Stomach smooth muscle (tissue), 2 donors: ENCODE results near the gene ARL5A.

ENCODE experiments used
- H3K27ac ChIP-seq: one replicate; pipeline ENCODE4 v1.7.0; 2013; ENCODE audit warnings: mild to moderate bottlenecking, low read length, inconsistent platforms
- H3K27me3 ChIP-seq, 2 donors: one replicate each; pipeline ENCODE4 v1.7.0; 2013; ENCODE audit warnings: low read length in 2 of 2; ENCODE audit not compliant: insufficient read depth in 2 of 2, control insufficient read depth in 1 of 2
- H3K36me3 ChIP-seq, 2 donors: one replicate each; pipeline ENCODE4 v1.7.0; 2013; ENCODE audit warnings: low read length in 2 of 2; ENCODE audit not compliant: control insufficient read depth in 2 of 2, insufficient read depth in 2 of 2
- H3K4me1 ChIP-seq: one replicate; pipeline ENCODE4 v1.7.0; 2013; ENCODE audit warnings: low read length; ENCODE audit not compliant: control insufficient read depth, insufficient read depth
- H3K4me3 ChIP-seq, 2 donors: one replicate each; pipeline ENCODE4 v1.7.0; 2013; ENCODE audit warnings: low read length in 2 of 2
- H3K9ac ChIP-seq, 2 donors: one replicate each; pipeline ENCODE4 v1.7.0; 2013; ENCODE audit warnings: low read length in 2 of 2, mild to moderate bottlenecking in 1 of 2
- H3K9me3 ChIP-seq, 2 donors: one replicate each; pipeline ENCODE4 v1.7.0; 2013; ENCODE audit warnings: low read length in 2 of 2; ENCODE audit not compliant: control insufficient read depth in 2 of 2
- donor health status: healthy.
- donor health status: Pancreatic carcinoma.

Gene ARL5A

DNA sequence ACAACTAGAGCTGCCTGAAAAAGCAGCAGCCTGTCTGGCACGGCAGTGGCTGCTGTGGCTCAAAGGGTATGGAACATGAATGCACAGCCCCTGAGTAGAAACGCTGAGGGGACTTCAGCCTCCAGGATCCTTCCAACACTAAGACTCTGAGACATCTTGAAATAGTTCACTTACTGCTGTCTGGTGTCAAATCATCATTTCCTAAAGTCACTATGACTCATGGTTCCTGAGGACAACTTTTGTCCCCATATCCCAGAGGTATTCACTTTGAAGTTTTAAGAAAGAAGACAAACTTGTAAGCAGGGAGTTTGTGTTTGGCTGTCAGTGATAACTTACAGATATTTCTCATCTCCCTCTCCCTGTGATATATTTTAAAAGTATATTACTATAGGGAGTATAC, 60.7 kb downstream of the ARL5A start:
- Histone ChIP-seq H3K27ac (no peak overlapping the region), H3K4me1 (peaks cover 20% of the 10 kb centered on the region), H3K4me3 (no peak overlapping the region), H3K36me3 (peaks cover 0 to 2% of the 10 kb centered on the region in 2 donors), H3K27me3 (no peaks in the 10 kb centered on the region), H3K9ac (no peak overlapping the region), H3K9me3 (no peaks in the 10 kb centered on the region)

DNA sequence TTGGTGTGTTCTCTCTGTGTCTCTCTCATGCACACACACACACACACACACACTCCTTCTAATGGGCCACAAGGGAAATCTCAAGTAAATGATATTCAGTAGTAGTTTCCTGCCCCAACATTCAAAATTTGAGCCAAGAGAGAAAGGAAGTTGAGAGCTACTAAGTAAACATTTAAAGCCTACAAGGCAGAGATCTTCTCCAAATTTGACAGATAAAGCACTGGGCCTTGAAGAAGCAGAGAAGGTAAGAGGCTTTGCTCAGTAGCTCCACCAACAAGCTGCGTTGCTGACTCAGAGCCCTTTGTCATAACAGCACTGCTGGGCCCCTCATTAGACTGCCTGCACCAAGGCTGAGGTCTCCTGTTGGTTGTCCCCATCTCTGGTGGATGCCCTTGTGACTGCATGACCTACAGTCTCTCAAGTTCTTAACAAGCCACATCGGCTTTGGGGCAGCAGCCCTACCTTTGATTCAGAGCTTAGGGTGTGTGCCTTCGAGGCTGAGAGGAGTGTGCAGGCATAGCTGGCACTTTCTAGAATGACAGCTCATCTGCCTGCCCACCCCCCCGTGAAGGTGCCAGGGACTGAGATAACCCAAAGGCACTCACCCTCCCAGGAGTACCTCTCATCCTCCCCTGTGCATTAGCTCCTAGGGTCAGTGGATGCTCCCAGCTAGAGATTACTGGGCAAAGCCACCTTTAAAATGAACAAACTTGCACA, 61.6 kb downstream of the ARL5A start:
- Histone ChIP-seq H3K4me3 (no peak overlapping the region), H3K9me3 (no peaks in the 10 kb centered on the region), H3K27ac (no peak overlapping the region), H3K36me3 (peaks cover 0 to 2% of the 10 kb centered on the region in 2 donors), H3K27me3 (no peaks in the 10 kb centered on the region), H3K9ac (no peak overlapping the region), H3K4me1 (peaks cover 13% of the 10 kb centered on the region)

DNA sequence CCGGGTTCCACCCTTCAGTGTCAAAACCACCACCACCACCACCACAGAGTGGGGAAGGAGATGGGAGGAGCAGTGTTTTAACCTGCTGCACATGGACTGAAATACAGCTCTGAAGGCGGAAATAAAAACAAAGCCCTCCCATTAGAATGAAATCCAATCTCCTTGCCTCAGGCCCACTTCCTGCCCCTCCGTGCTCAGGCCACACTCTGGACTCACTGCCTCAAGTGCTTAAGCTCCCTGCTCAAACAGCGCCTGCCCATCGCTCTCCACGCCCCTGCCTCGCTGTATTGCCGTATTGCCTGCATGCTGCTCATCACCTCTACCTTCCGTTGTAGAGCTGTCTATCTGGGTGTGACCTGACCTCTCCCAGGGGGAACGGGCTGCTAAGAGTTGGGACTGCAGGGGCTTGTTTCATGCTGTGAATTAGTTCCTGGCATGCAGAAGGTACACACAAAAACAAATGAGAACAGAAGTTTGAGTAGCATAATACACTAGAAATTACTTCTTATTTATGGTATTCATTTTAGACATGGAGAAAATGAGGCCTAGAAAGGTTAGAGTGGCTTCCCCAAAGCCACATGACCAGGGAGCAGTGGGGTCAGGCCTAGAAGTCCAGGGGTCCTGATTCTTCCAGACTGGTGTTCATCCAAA, 62.3 kb downstream of the ARL5A start:
- Histone ChIP-seq H3K4me1 (peaks cover 8% of the 10 kb centered on the region), H3K27ac (no peak overlapping the region), H3K27me3 (no peaks in the 10 kb centered on the region), H3K9me3 (no peaks in the 10 kb centered on the region), H3K9ac (no peak overlapping the region), H3K36me3 (peaks cover 0 to 2% of the 10 kb centered on the region in 2 donors), H3K4me3 (no peak overlapping the region)

DNA sequence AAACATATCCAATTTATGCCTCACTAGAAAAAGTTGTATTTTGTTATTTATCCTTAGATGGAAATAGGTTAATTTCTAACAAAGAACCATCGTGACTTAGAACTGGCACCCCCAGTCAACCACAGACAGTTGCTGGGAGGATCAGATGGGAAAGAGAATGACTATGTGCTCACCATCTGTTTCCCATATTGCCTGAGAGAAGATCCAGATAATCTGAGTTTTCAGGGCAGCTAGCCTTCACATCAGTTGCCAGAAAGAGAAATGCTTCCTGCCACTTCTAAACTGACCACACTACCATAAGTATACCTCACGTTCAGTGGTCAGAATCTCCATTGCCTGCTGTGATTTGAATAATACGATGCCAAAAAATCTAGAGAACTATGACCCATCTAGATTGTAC, 65.5 kb downstream of the ARL5A start:
- Histone ChIP-seq H3K9me3 (no peaks in the 10 kb centered on the region), H3K36me3 (peaks cover 0 to 2% of the 10 kb centered on the region in 2 donors), H3K9ac (no peak overlapping the region), H3K4me3 (no peak overlapping the region), H3K27me3 (no peaks in the 10 kb centered on the region), H3K27ac (no peak overlapping the region), H3K4me1 (peaks cover 8% of the 10 kb centered on the region)

DNA sequence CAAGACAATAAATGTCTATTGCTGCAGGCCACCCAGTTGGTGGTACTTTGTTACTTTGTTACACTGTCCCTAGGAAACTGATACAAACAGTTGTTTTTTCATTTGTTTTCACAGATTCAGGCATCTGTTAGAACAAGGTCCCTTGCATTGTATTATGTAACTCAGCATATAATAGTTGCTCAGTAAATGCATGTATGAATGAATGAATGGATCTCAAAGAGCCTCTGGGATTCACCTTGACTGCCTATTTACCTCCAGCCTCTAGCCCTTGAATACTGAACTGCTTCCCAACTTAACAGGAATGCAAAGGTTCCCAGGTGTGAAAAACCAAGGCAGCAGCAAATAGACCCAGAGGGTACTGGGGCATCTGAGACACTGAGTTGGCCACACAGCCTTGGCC, 66.5 kb downstream of the ARL5A start:
- no peak overlapping the region for H3K9ac ChIP-seq
- H3K4me3 ChIP-seq: no peak overlapping the region
- H3K36me3 ChIP-seq: peaks cover 0 to 2% of the 10 kb centered on the region in 2 donors
- H3K27ac ChIP-seq: no peak overlapping the region
- H3K27me3 ChIP-seq: no peaks in the 10 kb centered on the region
- no peaks in the 10 kb centered on the region for H3K9me3 ChIP-seq
- H3K4me1 ChIP-seq: peaks cover 7% of the 10 kb centered on the region

DNA sequence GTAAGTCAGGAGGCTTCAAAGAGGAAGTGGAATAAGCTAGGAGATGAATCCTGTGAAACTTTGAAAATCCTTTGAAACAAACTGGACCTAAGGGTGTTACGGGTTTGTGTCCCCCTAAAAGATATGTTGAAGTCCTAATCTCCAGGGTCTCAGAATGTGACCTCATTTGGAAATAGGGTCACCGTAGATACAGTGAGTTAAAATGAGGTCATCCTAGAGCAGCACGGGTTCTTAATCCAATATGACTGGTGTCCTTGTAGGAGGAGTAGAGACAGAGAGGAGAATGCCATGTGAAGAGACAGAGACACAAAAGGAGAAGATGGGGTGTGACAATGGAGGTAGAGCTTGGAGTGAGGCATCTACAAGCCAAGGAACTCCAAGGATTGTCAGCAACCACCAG, 67.0 kb downstream of the ARL5A start:
- peaks cover 0 to 2% of the 10 kb centered on the region in 2 donors for H3K36me3 ChIP-seq
- no peak overlapping the region for H3K9ac ChIP-seq
- H3K9me3 ChIP-seq: no peaks in the 10 kb centered on the region
- H3K27ac ChIP-seq: no peak overlapping the region
- H3K4me1 ChIP-seq: peaks cover 2% of the 10 kb centered on the region
- no peak overlapping the region for H3K4me3 ChIP-seq
- H3K27me3 ChIP-seq: no peaks in the 10 kb centered on the region

DNA sequence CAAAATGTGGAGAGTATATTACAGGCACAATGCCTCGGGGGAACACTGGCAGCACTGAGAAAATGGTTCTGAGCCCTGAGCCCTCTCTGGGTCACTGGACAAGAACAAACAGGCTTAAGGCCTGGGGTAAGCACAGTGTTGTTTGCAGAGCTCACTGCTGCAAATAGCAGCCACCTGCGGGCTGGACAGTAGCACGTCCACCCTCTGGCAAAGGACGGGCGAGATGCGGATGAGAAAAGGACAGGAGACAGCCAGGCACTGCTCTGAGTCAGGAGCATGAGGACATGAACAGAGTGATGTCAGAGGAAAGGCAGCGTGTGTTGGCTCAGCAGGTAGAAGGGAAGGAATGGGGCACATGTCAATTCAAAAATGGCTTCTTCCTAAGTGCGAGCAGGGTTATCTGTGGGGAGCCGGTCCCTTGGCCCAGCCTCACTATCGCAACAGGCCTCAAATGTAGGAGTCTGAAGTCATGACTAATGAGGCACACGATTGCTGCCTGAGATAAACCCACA, 68.0 kb downstream of the ARL5A start:
- H3K4me3 ChIP-seq: no peak overlapping the region
- H3K36me3 ChIP-seq: peaks cover 0 to 2% of the 10 kb centered on the region in 2 donors
- no peak overlapping the region for H3K27ac ChIP-seq
- no peaks in the 10 kb centered on the region for H3K27me3 ChIP-seq
- H3K4me1 ChIP-seq: peaks cover 2% of the 10 kb centered on the region
- H3K9me3 ChIP-seq: no peaks in the 10 kb centered on the region
- no peak overlapping the region for H3K9ac ChIP-seq

DNA sequence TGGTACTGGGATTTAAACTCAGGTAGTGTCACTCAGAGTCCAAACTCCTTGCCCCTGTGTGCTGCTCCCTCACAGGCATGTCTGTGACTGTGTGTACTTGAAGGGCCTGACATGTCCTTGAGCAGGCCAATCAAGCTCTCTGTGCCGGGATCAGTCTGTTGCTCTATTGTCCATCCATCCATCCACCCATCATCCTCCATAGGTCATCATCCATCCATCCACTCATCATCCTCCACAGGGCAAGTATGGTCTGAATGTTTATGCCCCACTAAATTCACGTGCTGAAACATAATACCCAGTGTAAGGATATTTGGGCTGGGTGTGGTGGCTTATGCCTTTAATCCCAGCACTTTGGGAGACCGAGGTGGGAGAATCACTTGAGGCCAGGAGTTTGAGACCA, 69.5 kb downstream of the ARL5A start:
- Histone ChIP-seq H3K4me1 (no peaks in the 10 kb centered on the region), H3K27me3 (no peaks in the 10 kb centered on the region), H3K9me3 (no peaks in the 10 kb centered on the region), H3K27ac (no peak overlapping the region), H3K9ac (no peak overlapping the region), H3K4me3 (no peak overlapping the region), H3K36me3 (no peaks in the 10 kb centered on the region)

DNA sequence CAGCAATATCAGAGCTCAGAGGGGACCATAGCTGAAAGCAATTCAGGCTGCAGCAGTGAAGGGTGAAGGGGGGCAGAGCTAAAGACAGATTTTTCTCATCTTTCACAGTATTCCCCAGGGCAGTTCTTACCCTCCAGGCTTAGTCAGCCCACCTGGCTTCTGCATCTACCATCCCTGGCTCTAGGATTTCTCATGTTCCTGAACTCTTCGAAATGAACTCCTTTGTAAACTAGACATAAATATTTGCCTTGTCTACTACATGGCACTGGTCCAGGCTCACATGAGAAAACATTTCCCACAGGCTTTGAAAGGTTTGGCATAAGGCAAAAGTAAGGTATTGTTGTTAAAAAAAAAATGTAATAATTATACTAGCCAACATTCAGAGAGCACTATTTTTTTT, 70.4 kb downstream of the ARL5A start:
- Histone ChIP-seq H3K27me3 (no peaks in the 10 kb centered on the region), H3K36me3 (no peaks in the 10 kb centered on the region), H3K4me3 (no peak overlapping the region), H3K27ac (no peak overlapping the region), H3K9ac (no peak overlapping the region), H3K9me3 (no peaks in the 10 kb centered on the region), H3K4me1 (no peaks in the 10 kb centered on the region)

DNA sequence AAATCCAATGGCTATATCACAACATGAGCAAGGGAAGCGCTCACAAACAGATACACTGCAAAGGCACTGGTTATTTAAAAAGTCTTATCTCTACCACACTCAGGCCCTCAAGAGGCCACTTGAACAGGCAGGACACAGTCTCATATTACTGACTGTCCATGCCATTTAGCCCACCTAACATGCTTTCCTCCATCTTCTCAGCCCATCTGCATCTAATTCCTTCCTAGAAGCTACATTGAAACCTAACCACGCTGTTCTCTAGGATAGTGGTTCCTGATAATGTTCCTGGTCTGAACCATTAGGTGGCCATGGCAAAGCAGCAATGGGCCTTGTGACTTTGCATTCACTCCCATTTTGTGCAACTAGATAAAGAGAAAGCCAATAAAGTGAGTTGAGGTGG, 71.4 kb downstream of the ARL5A start:
- no peak overlapping the region for H3K9ac ChIP-seq
- H3K27me3 ChIP-seq: no peaks in the 10 kb centered on the region
- no peak overlapping the region for H3K27ac ChIP-seq
- no peak overlapping the region for H3K4me3 ChIP-seq
- no peaks in the 10 kb centered on the region for H3K4me1 ChIP-seq
- H3K36me3 ChIP-seq: no peaks in the 10 kb centered on the region
- H3K9me3 ChIP-seq: no peaks in the 10 kb centered on the region
